Measurements from ENCODE around the gene C3.
"Not testable (repeated sequence)": the region's sequence is repeated elsewhere in the genome, so short reads cannot be mapped to it uniquely, and the experiment has no call there.

C3 gene

DNA sequence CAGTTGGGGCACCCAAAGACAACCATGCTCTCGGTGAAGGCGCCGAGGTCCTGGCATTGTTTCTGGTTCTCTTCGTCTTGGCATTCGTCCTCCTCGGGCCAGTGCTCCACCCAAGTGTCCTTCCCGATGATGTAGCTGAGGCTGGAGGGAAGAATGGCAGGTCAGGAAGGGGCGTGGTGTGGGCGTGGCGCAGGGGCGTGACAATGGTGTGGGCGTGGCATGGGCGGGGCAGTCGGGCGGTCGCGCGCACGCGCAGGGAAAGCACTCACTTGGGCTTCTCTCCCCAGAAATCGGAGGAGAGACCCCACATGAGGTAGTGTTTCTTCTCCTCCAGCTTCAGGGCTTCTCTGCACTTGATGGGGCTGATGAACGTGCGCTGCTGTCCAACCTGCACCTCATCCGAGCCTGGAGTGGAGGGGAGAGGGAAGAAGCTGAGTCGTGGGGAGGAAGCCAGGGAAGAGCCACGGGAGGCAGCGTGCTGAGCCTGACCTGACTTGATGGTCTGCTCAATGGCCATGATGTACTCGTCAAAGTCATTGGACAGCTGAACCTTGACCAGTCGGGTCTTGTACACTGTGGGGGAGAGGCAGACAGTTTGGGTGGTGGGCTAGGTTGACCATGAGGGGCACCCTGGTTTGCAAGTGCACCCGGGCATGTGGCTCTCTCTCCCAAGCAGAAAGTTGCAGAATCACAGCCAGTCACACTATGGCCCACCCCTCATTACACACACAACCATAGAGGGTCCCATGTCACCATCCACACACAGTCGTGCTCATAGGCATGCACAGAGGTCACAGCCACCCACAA is 42.4 kb downstream of the C3 start:
- no peak overlapping the region for H3K4me3 ChIP-seq (ENCODE audit: control insufficient read depth, low read depth, low read length)
- no peak for DNase-seq (ENCODE audit: low read depth)
- TF ChIP-seq, protein P1, sequence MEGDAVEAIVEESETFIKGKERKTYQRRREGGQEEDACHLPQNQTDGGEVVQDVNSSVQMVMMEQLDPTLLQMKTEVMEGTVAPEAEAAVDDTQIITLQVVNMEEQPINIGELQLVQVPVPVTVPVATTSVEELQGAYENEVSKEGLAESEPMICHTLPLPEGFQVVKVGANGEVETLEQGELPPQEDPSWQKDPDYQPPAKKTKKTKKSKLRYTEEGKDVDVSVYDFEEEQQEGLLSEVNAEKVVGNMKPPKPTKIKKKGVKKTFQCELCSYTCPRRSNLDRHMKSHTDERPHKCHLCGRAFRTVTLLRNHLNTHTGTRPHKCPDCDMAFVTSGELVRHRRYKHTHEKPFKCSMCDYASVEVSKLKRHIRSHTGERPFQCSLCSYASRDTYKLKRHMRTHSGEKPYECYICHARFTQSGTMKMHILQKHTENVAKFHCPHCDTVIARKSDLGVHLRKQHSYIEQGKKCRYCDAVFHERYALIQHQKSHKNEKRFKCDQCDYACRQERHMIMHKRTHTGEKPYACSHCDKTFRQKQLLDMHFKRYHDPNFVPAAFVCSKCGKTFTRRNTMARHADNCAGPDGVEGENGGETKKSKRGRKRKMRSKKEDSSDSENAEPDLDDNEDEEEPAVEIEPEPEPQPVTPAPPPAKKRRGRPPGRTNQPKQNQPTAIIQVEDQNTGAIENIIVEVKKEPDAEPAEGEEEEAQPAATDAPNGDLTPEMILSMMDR (conservative IDR thresholded peaks at IDR 0.05; ENCODE audit: control insufficient read depth, insufficient read depth, low read depth, low read length): no peak

- TF ChIP-seq, protein P1 (conservative IDR thresholded peaks at IDR 0.05; ENCODE audit: control insufficient read depth, insufficient read depth, low read depth, low read length): no peak
- H3K4me3 ChIP-seq (ENCODE audit: control insufficient read depth, low read depth, low read length): no peak overlapping the region
- DNase-seq (ENCODE audit: low read depth): no peak
These were observed 43.0 kb downstream of the C3 start for GRCh38 chr19:6677495-6677882.

DNA sequence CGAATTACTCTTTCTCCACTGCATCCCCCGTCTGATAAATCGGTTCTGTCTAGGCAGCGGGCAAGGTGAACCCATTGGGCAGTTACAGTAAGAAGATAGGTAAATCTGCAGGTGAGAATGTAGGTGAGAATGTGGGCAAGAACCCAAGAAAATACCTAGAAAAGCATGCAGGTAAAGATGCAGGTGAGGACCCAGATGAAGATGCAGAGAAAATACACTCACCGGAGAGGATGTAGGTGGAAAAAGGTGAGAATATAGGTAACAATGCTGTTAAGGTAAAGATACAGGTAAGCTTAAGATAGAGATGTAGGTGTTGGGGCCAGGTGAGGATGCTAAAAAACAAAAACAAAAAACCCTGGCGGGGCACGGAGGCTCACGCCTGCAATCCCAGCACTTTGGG is 44.2 kb downstream of the C3 start:
- no peak for DNase-seq (ENCODE audit: low read depth)
- H3K4me3 ChIP-seq (ENCODE audit: control insufficient read depth, low read depth, low read length): no peak overlapping the region
- TF ChIP-seq, protein P1 (conservative IDR thresholded peaks at IDR 0.05; ENCODE audit: control insufficient read depth, insufficient read depth, low read depth, low read length): no peak

GRCh38 chr19:6674868-6675305 is 45.6 kb downstream of the C3 start:
- peak; percentile 57 for DNase-seq (ENCODE audit: low read depth)
- no peak overlapping the region for H3K4me3 ChIP-seq (ENCODE audit: control insufficient read depth, low read depth, low read length)
- TF ChIP-seq, protein P1 (conservative IDR thresholded peaks at IDR 0.05; ENCODE audit: control insufficient read depth, insufficient read depth, low read depth, low read length): no peak

GRCh38 chr19:6674408-6674807 is 46.0 kb downstream of the C3 start:
- not testable (repeated sequence) for DNase-seq (ENCODE audit: low read depth); H3K4me3 ChIP-seq (ENCODE audit: control insufficient read depth, low read depth, low read length)

GRCh38 chr19:6672693-6673290 is 47.7 kb downstream of the C3 start:
- TF ChIP-seq, protein P1 (conservative IDR thresholded peaks at IDR 0.05; ENCODE audit: control insufficient read depth, insufficient read depth, low read depth, low read length): no peak
- no peak for DNase-seq (ENCODE audit: low read depth)
- no peak overlapping the region for H3K4me3 ChIP-seq (ENCODE audit: control insufficient read depth, low read depth, low read length)

DNA sequence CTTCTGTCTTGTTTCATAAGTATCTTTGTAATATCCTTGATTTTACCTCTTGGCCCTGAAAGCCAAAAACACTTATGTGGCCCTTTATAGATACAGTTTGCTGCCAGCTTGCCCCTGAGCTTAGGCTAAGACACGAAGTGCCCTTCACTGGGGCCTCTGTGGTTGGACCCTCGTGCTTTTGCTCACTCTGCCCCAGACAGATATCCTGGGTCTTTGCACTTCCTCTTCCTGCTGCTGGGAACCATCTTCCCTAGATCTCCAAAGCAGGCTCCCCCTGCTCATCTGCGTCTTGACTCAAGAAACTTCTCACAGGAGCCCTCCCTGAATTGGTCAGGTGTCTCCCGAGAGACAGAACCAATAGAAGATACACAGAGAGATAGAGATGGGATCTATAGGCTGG is 48.5 kb downstream of the C3 start:
- TF ChIP-seq, protein P1 (conservative IDR thresholded peaks at IDR 0.05; ENCODE audit: control insufficient read depth, insufficient read depth, low read depth, low read length): no peak
- DNase-seq (ENCODE audit: low read depth): no peak

More for the DNA sequence above, 48.5 kb downstream of the C3 start:
- no peak overlapping the region for H3K4me3 ChIP-seq (ENCODE audit: control insufficient read depth, low read depth, low read length)

All from fibroblast of mammary gland (primary cell).